Measurements from ENCODE around the gene MORN5. TPM values are rescaled to one million over a fixed set of nuclear protein-coding genes. Genes with fewer than 3 reads are reported as not detected.

Gene MORN5
- total RNA-seq, 8 experiments from 2014 or later: 0.54 to 43.3 (median 1.2) TPM; not detected in 3

- in situ Hi-C loops (cut with MboI; ENCODE audit: low pct_unique_long_range_greater_than_20kb in 2 of 9, low sequenced_read_pairs in 9 of 9, unreplicated experiment in 9 of 9): no loop called here
These were observed 1.5 kb upstream of the MORN5 start for GRCh38 chr9:122158202-122158601.

GRCh38 chr9:122159925-122160246 lies 178 bp downstream of the MORN5 start:
- no peak for ATAC-seq (replicated peaks in 6 of 8)
- peak overlapping the region; percentile 62 to 89 (median 75) for H3K4me3 ChIP-seq
- peaks cover 0 to 2% of the 10 kb centered on the region in 2 donors for H3K4me1 ChIP-seq (replicated peaks in 1 of 2)
- H3K27ac ChIP-seq: no peak overlapping the region
- WGBS, 10 experiments: 6 to 100% (median 60%) methylated on average over 1 to 6 of the region's 6 CpGs; no CpG with 5 or more reads in 1 of the 10 experiments
- in situ Hi-C loops (cut with MboI; ENCODE audit: low pct_unique_long_range_greater_than_20kb in 2 of 9, low sequenced_read_pairs in 9 of 9, unreplicated experiment in 9 of 9): no loop called here

More at GRCh38 chr9:122158202-122158601, 1.5 kb upstream of the MORN5 start:
- peak overlapping the region in 1 of 5 donors; percentile 2 for H3K4me3 ChIP-seq
- peak in 3 of 8 experiments; percentile 8 to 41 (median 15) for ATAC-seq (replicated peaks in 6 of 8)
- peaks cover 0 to 2% of the 10 kb centered on the region in 2 donors for H3K4me1 ChIP-seq (replicated peaks in 1 of 2)
- 17 to 100% (median 100%) methylated on average over 1 to 2 of the region's 3 CpGs; no CpG with 5 or more reads in 3 of the 10 experiments for WGBS, 10 experiments
- H3K27ac ChIP-seq: no peak overlapping the region

DNA sequence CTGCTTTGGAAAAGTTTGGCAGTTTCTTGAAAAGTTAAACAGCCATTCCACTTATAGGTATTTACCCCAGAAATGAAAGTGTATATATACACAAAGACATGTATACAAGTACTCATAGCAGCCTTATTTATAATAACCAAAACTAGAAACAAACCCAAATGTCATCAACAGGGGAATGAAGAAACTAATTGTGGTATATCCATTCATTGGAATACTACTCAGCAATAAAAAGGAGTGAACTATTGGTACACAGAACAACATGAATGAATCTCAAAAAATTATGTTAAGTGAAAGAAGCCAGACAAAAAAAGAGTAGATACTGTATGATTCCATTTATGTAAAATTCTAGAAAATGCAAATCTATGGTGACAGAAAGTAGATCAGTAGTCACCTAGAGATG lies 2.7 kb downstream of the MORN5 start:
- Histone ChIP-seq H3K4me1 (replicated peaks in 1 of 2) (peaks cover 0 to 2% of the 10 kb centered on the region in 2 donors), H3K4me3 (no peak overlapping the region), H3K27ac (no peak overlapping the region)
- in situ Hi-C loops (cut with MboI; ENCODE audit: low pct_unique_long_range_greater_than_20kb in 2 of 9, low sequenced_read_pairs in 9 of 9, unreplicated experiment in 9 of 9): no loop called here
- no peak for ATAC-seq (replicated peaks in 6 of 8)

DNA sequence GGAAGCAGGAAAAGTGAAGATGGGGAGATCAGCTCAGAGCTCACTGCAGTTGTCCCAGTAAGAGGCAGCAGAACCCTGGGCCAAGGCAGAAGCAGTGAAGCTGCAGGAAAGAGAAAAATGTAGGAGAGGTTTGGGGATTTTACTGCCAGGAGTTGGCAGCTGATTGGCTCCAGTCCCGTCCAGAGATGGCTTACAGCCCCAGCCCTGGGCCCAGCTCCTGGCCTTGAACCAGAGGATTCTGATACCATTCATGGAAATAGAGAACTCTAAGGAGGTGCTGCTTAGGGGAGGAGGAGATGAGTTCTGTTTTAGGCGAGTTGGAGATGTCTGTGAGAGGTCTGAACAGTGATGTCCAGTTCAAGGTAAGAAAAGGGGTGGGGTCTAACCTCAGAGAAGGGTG lies 4.6 kb downstream of the MORN5 start:
- no peaks in the 10 kb centered on the region for H3K4me1 ChIP-seq (replicated peaks in 1 of 2)
- no peak overlapping the region for H3K27ac ChIP-seq
- in situ Hi-C loops (cut with MboI; ENCODE audit: low pct_unique_long_range_greater_than_20kb in 2 of 9, low sequenced_read_pairs in 9 of 9, unreplicated experiment in 9 of 9): no loop called here
- H3K4me3 ChIP-seq: no peak overlapping the region
- 0 to 31% (median 7%) methylated on average over 1 to 2 of the region's 2 CpGs; no CpG with 5 or more reads in 4 of the 10 experiments for WGBS, 10 experiments
- no peak for ATAC-seq (replicated peaks in 6 of 8)

GRCh38 chr9:122168356-122168755 lies 8.6 kb downstream of the MORN5 start:
- Histone ChIP-seq H3K27ac (no peak overlapping the region), H3K4me1 (replicated peaks in 1 of 2) (no peaks in the 10 kb centered on the region), H3K4me3 (no peak overlapping the region)
- no peak for ATAC-seq (replicated peaks in 6 of 8)
- in situ Hi-C loops (cut with MboI; ENCODE audit: low pct_unique_long_range_greater_than_20kb in 2 of 9, low sequenced_read_pairs in 9 of 9, unreplicated experiment in 9 of 9): no loop called here
- 0 to 79% (median 68%) methylated on average over 1 to 3 of the region's 3 CpGs; no CpG with 5 or more reads in 5 of the 10 experiments for WGBS, 10 experiments

GRCh38 chr9:122172131-122172530 lies 12.4 kb downstream of the MORN5 start:
- in situ Hi-C loops (cut with MboI; ENCODE audit: low pct_unique_long_range_greater_than_20kb in 2 of 9, low sequenced_read_pairs in 9 of 9, unreplicated experiment in 9 of 9): no loop called here
- no peak for ATAC-seq (replicated peaks in 6 of 8)
- WGBS, 10 experiments: 60 to 100% (median 83%) methylated on average over 1 to 5 of the region's 7 CpGs; no CpG with 5 or more reads in 3 of the 10 experiments

DNA sequence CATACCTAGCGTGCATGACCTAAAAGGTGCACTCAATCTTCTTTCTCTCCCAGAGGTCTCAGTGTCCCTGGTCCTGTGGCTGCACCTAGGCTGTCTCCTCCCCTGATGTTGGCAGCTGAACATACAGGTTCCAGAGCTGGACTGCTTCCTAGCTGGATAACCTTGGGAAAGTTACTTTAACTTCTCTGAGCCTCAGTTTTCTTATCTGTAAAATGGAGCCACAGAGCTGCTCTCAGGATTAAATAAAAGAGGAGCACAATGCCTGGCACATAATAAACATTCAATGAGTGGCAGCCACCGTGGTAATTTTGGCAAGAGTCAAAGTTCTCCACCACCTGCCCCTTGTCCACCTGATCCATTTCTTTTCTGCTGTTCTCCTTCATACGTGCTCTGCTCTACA lies 14.0 kb downstream of the MORN5 start:
- 17 to 80% (median 75%) methylated on average over 1 to 3 of the region's 3 CpGs; no CpG with 5 or more reads in 2 of the 10 experiments for WGBS, 10 experiments
- no peak for ATAC-seq (replicated peaks in 6 of 8)
- Histone ChIP-seq H3K27ac (no peak overlapping the region), H3K4me1 (replicated peaks in 1 of 2) (no peaks in the 10 kb centered on the region), H3K4me3 (no peak overlapping the region)
- in situ Hi-C loops (cut with MboI; ENCODE audit: low pct_unique_long_range_greater_than_20kb in 2 of 9, low sequenced_read_pairs in 9 of 9, unreplicated experiment in 9 of 9): no loop called here

More at GRCh38 chr9:122172131-122172530, 12.4 kb downstream of the MORN5 start:
- Histone ChIP-seq H3K4me3 (no peak overlapping the region), H3K27ac (no peak overlapping the region), H3K4me1 (replicated peaks in 1 of 2) (no peaks in the 10 kb centered on the region)

- Histone ChIP-seq H3K27ac (no peak overlapping the region), H3K4me3 (no peak overlapping the region), H3K4me1 (replicated peaks in 1 of 2) (no peaks in the 10 kb centered on the region)
- 43 to 70% (median 57%) methylated on average over 1 to 2 of the region's 2 CpGs; no CpG with 5 or more reads in 5 of the 10 experiments for WGBS, 10 experiments
- in situ Hi-C loops (cut with MboI; ENCODE audit: low pct_unique_long_range_greater_than_20kb in 2 of 9, low sequenced_read_pairs in 9 of 9, unreplicated experiment in 9 of 9): no loop called here
- no peak for ATAC-seq (replicated peaks in 6 of 8)
These were observed 17.2 kb downstream of the MORN5 start for GRCh38 chr9:122176916-122177315.

GRCh38 chr9:122179054-122179689 lies 19.5 kb downstream of the MORN5 start:
- H3K4me3 ChIP-seq: no peak overlapping the region
- ATAC-seq (replicated peaks in 6 of 8): no peak
- H3K27ac ChIP-seq: no peak overlapping the region
- in situ Hi-C loops (cut with MboI; ENCODE audit: low pct_unique_long_range_greater_than_20kb in 2 of 9, low sequenced_read_pairs in 9 of 9, unreplicated experiment in 9 of 9): no loop called here
- H3K4me1 ChIP-seq (replicated peaks in 1 of 2): no peaks in the 10 kb centered on the region
- 50 to 93% (median 88%) methylated on average over 1 to 5 of the region's 5 CpGs; no CpG with 5 or more reads in 2 of the 10 experiments for WGBS, 10 experiments

GRCh38 chr9:122179690-122180074 lies 20.0 kb downstream of the MORN5 start:
- Histone ChIP-seq H3K4me3 (no peak overlapping the region), H3K27ac (no peak overlapping the region), H3K4me1 (replicated peaks in 1 of 2) (no peaks in the 10 kb centered on the region)
- no peak for ATAC-seq (replicated peaks in 6 of 8)
- 20 to 100% methylated on average over 1 of the region's 2 CpGs; no CpG with 5 or more reads in 8 of the 10 experiments for WGBS, 10 experiments
- in situ Hi-C loops (cut with MboI; ENCODE audit: low pct_unique_long_range_greater_than_20kb in 2 of 9, low sequenced_read_pairs in 9 of 9, unreplicated experiment in 9 of 9): no loop called here

DNA sequence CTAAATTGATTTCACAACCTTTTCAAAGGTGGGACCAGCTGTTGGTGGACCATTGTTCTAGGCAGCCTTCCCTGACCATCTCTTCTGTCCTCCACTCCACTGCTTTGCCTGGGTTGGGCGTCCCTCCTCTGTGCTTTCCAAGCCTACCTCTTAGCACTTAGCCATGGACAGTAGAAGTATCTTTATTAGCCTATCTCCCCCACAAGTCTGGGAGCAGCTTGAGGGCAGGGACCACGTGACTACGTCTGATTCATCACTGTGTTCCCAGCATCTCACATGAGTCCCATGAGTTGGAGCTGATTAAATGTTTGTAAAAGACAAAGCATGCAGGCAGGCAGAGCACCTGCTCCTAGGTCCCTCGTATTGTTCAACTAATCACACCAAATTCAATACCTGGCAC lies 20.9 kb downstream of the MORN5 start:
- Histone ChIP-seq H3K4me1 (replicated peaks in 1 of 2) (no peaks in the 10 kb centered on the region), H3K27ac (no peak overlapping the region), H3K4me3 (no peak overlapping the region)
- WGBS, 10 experiments: 0 to 80% (median 51%) methylated on average over 1 to 4 of the region's 4 CpGs; no CpG with 5 or more reads in 4 of the 10 experiments
- peak; percentile 29 to 99 (median 81) for ATAC-seq (replicated peaks in 6 of 8)
- in situ Hi-C loops (cut with MboI; ENCODE audit: low pct_unique_long_range_greater_than_20kb in 2 of 9, low sequenced_read_pairs in 9 of 9, unreplicated experiment in 9 of 9): no loop called here

DNA sequence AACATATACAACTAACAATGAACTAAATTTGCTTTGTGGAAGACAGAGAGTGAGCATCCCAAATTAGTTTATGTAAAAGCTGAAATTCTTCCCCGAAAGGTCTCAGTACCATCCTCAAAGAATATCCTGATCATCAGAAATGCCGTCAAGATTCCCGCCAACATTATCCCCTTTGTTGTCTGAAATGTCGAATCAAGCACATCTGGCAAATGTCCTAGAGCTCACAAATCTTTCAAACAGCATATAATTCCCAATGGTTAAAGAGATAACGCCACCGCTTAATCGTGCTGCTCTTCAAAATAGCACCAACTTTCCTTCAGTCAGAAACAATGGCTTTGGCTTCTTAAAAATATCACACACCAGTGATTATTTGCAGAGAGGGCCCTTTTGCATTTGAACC lies 23.8 kb downstream of the MORN5 start:
- in situ Hi-C loops (cut with MboI; ENCODE audit: low pct_unique_long_range_greater_than_20kb in 2 of 9, low sequenced_read_pairs in 9 of 9, unreplicated experiment in 9 of 9): no loop called here
- H3K27ac ChIP-seq: no peak overlapping the region
- ATAC-seq (replicated peaks in 6 of 8): no peak
- WGBS, 10 experiments: 4 to 100% (median 74%) methylated on average over 1 to 7 of the region's 7 CpGs; no CpG with 5 or more reads in 1 of the 10 experiments
- H3K4me3 ChIP-seq: no peak overlapping the region
- H3K4me1 ChIP-seq (replicated peaks in 1 of 2): peaks cover 2 to 10% of the 10 kb centered on the region in 2 donors

GRCh38 chr9:122184551-122184950 lies 24.8 kb downstream of the MORN5 start:
- Histone ChIP-seq H3K4me3 (no peak overlapping the region), H3K4me1 (replicated peaks in 1 of 2) (peaks cover 2 to 10% of the 10 kb centered on the region in 2 donors), H3K27ac (no peak overlapping the region)
- in situ Hi-C loops (cut with MboI; ENCODE audit: low pct_unique_long_range_greater_than_20kb in 2 of 9, low sequenced_read_pairs in 9 of 9, unreplicated experiment in 9 of 9): no loop called here
- no peak for ATAC-seq (replicated peaks in 6 of 8)
- WGBS, 10 experiments: 22 to 100% (median 92%) methylated on average over 1 of the region's 1 CpG; no CpG with 5 or more reads in 2 of the 10 experiments

- ATAC-seq (replicated peaks in 6 of 8): peak in 1 of 8 experiments; percentile 26
- Histone ChIP-seq H3K27ac (no peak overlapping the region), H3K4me3 (no peak overlapping the region), H3K4me1 (replicated peaks in 1 of 2) (peaks cover 2 to 10% of the 10 kb centered on the region in 2 donors)
- in situ Hi-C loops (cut with MboI; ENCODE audit: low pct_unique_long_range_greater_than_20kb in 2 of 9, low sequenced_read_pairs in 9 of 9, unreplicated experiment in 9 of 9): no loop called here
- WGBS, 10 experiments: 20 to 81% (median 71%) methylated on average over 1 to 3 of the region's 5 CpGs; no CpG with 5 or more reads in 4 of the 10 experiments
These were observed 26.6 kb downstream of the MORN5 start for GRCh38 chr9:122186301-122186700.

Data from motor neuron (in vitro differentiated cells).